NCI-H510A treated with DMSO at 0.1 percent for 48 hours (cell line): ENCODE data around the gene ULK1.

ENCODE experiments used
- DNase-seq: peaks from one replicate; lab custom pipeline; 2025; lab: John Stamatoyannopoulos, UW

Gene ULK1

DNA sequence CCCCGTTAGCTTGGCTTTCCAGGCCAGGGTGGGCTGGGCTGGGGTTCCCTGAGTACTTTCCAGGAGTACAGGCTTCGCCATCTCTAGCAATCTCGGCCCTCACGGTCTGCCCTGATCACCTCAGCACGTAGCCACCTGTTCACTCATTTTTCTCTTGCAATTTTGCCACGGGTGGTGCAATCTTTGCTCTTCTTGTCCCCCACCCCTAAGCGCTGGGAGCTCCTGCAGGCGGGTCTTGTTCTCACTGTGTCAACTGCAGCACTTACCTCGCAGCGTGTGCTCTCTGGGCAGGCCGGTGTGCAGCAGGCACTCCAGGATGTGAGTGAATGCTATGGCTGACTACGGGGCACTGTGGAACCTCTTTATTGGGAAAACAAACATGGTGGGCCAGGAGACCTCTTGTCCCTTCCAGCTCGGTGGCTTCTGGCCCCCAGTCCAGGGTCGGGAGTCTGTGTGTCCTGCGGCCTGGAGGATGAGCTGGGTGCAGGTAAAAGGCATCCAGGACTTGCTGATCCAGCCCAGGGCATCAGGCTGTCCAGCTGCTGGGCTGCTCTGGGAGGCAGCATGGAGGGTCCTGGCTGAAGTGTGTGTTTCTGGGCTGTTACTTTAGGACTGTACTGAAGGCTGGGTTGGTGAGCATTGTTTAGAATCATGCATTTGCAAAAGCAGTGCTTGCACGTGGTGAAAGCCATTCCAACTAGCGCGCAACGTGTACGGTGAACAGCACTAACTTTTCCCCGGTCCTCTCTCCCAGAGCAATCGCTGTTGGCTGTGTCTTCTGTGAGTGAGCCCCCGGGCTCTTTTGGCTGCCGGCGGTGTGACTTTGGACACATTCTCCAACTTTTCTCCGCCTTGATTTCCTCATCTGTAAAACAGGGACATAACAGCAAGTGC is 1.5 kb upstream of the ULK1 start:
- DNase-seq, result peak; percentile 1

DNA sequence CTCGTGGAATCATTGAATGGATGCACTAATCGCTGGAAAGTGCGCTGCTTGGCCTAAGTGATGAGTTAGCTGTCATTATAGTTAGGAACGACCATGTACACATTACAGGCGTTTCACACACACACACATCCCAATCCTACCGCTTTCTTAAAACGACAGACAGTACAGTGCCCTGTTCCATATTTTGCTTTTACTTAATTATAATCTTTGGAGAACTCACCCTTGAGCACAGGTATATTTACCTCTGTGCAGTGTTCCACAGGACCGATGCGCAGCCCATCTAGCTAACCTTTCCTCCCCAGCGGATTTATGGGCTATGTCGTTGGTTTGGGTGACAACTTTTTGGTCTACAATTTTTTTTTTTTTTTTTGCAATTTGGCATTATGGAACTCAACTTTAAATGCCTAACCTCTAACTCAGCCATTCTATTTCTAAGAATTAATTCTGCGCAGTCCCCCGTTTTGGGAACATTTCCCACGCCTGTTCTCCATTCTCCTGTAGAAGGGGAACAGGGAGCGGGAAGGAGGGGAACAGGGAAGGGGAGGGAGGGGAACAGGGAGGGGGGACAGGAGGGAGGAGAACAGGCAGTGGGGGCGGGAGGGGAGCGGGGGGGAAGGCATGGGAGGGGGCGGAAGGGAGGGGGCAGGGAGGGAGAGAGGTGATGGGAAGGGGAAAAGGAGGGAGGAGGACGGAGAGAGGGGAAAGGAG is 663 bp upstream of the ULK1 start:
- no peak for DNase-seq

- DNase-seq, result no peak
Measured at GRCh38 chr12:131894981-131895639, 688 bp downstream of the ULK1 start.

GRCh38 chr12:131895640-131896079 is 1.2 kb downstream of the ULK1 start:
- no peak for DNase-seq

GRCh38 chr12:131896080-131896810 is 1.8 kb downstream of the ULK1 start:
- peak; percentile 80 for DNase-seq

DNA sequence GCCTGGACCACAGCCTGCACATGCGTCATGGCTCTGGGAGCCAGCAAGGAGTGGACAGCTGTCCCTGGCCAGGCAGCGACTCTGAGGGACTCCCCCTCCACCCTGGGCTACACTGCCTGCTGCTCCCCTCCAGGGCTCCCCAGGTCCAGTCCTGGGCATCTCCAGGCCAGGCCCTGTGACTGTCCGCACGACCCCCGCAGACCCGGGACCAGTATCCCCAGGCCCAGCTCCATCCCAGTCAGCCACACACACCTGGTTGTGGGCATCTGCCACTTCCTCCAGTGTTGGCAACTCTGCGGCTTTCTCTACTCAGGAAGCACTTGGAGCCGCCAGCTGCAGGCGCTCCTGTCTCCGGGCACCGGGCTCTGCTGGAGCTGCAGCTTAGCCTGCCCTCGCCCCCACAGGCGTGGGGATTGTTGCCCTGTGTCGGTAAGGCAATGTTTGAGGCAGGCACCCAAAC is 2.4 kb downstream of the ULK1 start:
- DNase-seq, result no peak

- DNase-seq, result no peak
Measured at GRCh38 chr12:131897276-131897675, 2.9 kb downstream of the ULK1 start.

- DNase-seq, result no peak
Measured at GRCh38 chr12:131897875-131898274, 3.5 kb downstream of the ULK1 start.

DNA sequence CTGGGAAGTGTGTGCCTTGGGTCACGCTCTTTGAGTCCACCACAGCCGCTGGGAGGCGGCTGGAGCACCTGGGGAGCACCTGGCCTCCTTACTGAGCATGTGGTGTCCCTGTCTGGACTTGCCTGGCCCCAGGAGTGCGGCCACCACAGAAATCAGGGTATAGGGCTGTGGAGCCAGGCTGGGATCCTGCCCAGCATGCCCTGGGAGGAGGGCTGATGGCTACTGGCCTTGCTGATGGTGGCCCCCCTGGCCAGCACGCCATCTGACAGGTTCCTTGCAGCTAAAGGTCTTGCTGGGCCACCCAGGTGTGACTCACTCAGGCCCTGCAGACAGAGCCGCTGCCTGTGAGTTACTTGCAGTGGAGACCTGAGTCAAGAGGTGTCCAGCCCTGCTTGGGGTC is 6.0 kb downstream of the ULK1 start:
- DNase-seq, result peak; percentile 47

DNA sequence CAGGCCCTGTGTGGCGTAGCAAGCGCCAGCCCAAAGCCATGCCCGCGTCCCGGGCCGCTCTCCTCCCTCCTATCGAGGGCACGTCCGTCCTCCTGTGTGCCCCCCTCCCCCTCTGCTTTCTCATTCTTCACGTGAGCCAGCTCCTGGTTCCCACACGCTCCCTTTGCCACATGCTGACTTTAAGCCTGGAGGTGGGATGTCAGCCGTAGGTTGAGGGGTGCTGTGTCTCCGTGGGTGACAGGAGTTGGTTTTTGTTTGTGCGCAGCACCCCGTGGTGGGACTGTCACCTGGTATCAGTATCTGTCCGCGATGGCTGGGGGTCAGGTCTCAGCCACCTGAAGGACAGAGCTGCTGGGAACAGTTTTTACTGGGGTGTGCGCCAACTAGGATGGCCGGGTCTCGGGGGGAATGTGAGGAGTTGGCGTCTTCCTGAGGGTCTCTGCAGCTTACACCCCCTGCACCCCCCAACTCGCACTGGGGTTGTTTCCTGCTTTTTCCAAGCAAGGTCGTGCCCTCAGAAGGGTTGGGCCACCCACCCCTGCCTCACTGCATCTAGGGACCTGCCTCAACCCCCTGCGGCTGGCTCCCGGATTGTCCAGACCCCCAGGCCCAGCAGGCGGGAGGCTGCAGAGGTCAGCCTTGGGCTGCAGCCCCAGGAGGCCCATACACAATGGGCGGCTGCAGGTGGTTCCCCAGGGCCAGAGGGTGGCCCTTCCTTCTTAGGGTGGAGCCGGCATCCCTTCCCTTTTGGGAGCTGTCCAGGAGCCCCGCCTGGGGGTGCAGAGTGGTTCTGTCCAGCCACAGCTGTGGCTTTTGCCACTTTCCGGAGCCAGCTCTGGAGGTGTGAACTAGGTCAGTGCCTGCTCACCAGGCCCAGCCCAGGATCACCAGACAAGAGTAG is 7.3 kb downstream of the ULK1 start:
- DNase-seq, result no peak

DNA sequence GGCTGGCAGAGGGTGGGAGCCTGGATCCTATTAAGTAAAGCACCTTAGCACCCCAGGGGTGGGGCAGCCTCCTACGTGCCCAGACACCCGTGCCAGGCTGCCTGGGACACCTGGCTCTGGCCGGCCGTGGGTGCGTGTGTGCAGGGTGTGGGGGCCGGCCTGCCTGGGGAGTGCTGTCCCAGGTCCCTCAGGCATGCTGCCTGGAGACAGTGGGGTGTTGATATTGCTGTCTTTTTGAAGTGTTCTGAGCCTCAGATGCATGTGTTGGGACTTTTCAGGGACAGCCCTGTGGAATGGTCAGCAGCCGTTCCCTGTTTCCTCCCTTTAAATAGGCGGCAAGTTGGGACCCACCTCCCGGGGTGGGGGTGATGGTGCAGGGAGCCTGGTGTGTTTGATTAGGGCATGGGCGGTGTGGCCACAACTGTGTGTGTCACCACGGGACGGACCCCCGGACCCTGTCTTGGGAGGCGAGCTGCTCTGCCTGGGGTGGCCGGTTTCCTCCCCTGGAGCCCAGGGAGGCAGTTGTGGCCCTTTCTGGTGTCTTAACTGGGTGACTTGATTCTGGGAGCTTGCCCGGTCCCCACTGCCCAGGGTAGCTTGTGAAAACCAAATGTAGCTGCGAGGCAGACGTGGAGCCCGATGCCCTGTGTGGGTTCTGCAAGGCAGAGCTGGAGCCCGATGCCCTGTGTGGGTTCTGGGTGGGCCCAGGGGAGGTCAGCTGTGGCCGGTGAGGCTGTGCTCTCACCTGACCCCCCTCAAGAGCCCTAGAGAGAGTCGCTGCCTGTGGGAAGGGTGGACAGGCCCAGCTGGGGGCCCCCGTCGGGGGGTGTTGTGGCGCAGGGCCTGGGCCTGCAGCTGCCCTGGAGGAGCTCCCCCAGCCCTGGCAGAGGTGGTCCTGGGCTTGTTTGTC is 8.2 kb downstream of the ULK1 start:
- DNase-seq, result no peak

DNA sequence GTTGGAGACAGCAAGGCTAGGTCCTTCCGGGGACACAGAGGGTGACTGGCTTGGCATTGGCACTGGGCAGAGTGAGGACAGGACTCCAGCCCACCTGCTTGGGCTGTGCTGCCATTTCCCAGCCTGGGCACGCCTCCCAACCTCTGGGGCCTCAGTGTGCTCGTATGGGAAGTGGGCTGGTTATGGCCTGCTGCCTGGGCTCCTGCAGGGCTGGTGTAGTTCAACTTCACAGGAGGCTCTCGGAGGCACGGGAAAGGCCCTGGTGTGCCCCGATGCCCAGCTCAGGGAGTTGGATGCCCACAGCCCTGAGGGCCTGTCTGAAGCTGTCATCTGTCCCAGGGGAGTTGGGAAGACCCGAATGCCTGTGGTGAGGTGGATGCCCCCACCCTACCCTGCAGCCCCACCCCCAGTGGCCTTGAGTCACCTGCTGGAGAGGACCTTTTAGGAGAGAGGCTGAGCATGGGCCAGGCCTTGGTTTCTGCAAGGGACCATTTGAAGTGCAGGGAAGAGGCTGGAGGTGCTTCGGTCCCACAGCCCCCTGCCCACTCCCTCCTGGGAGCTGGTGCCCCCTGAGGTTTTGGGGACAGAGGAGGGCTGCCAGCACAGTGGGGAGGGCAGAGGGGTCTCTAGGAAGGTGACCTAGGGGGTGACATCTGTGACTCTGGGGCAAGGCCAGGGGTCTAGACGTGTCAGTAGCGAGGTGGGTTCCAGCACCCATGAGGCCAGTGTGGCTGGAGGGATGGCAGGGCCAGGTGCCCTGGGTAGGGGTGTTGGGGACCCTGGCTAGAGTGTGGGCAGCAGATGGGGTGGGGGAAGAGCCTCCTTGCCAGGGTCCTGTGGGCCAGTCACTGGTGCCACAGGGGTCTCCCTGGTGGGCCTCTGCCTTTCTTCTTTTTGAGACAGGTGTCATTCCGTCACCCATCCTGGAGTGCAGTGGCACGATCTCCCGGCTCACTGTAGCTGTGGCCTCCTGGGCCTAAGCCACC is 9.1 kb downstream of the ULK1 start:
- no peak for DNase-seq

GRCh38 chr12:131904346-131904745 is 9.9 kb downstream of the ULK1 start:
- no peak for DNase-seq

- no peak for DNase-seq
Measured at GRCh38 chr12:131905081-131905629, 10.7 kb downstream of the ULK1 start.

DNA sequence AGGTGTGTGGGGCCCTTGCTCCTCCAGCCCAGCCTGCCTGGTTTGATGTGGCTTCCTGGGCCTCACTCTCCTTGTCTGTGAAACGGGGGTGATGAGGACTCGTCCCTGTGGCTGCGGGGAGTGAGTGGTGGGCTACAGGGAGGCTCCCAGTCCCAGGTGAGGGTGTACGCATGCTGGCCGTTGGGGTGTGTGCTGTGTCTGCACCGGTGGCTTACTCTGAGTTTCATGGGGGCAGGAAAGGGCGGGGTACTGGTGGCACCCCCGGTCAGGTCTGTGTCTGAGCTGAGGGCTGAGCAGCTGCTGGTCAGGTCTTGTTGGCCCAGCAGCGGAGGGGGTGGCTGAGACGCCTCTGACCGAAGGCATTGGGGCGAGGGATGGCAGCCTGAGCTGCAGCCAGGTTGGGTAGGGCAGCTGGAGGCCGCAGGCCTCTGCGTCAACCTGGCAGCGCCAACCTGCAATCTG is 11.2 kb downstream of the ULK1 start:
- DNase-seq, result no peak

GRCh38 chr12:131907379-131908091 is 13.1 kb downstream of the ULK1 start:
- DNase-seq, result no peak
